WTC11 (cell line): ENCODE data around the gene TAAR9.

Source experiments
- ATF3 ChIP-seq: sonication (generic); formaldehyde crosslinking; conservative IDR thresholded peaks from 2 replicates; pipeline ENCODE4 v1.8.1; 2022; ENCODE audit warnings: mild to moderate bottlenecking, missing genetic modification reagents
- CTCF ChIP-seq: fragments of 200-600 bp; IDR thresholded peaks from 2 replicates; pipeline ENCODE4 v1.8.0; 2022; ENCODE audit warnings: antibody characterized with exemption

DNA sequence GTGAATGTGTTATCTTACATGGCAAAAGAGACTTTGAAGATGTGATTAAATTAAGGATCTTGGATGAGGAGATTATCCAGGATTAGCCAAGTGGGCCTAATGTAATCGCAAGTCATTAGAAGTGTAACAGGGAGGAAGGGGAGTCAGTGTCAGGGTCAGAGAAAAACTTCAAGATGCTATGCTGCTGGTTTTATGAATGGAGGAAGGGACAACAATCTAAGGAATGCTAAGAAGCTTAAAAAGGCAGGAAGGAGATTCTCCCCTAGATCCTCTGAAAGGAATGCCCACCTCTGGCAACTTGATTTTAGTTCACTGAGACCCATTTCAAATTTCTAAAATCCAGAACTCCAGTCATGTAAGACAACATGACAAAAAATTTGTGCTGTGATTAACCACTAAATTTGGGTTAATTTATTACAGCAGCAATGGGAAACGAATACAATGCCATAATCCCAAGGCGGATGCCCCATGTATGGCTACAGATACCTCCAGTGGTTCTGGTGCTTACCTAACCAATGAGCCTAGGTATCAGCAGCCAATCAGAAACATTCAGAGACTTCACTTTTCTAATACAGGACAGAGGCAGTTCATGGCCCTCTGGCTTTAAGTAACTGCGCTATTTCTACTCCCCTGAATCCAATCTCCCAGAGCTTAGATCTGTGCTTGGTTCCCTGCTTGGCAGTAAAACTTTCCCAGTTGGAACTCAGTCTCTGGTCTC is 10.8 kb downstream of the TAAR9 start:
- TF ChIP-seq CTCF = no peak
- TF ChIP-seq ATF3 (CRISPR knock-in tag) = no peak
